HG03060 (cell line): ENCODE measurements around the gene PLXNC1.

ENCODE experiments used
- ATAC-seq: cut with Tn5 transposase; IDR thresholded peaks from one replicate; pipeline ENCODE4 v1.9.1; 2021; ENCODE audit warnings: low read depth, moderate number of reproducible peaks; ENCODE audit not compliant: unreplicated experiment

PLXNC1 gene

DNA sequence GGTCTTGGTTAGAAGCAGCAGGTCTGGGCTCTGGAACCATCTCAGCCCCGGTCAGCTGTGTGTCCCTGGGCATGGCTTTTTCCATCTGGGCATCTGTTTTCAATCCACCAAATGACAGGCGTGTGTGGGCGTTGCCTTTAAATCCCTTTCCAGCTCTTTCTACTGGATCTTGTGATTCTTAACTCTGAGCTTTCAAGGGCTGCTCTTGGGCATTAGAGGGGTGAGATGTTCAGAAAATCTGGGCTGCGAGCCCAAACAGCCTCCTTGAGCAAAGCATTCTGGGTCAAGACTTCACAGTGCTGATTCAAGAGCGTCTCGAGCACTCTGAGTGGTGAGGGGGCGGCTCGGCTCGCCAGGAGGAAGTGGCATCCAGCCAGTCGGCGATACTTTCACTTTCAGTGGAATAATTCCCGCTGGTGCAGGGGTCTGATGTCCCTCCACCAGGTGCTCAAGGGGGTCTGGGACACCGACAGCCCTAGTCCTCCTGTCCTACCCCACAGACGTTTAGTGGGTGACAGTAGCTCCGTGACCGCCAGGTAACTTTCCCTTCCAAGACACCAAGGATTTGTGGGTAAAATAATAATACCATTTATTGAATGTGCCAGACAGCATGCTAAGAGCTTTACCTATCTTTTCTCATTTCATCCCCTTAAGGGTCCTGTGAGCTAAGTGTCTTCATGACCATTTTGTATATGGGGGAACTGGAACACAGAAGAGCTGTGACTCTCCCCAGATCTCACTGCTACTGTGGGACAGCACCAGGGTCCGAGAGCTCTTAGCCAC is 114.0 kb downstream of the PLXNC1 start:
- ATAC-seq = peak; percentile 41

DNA sequence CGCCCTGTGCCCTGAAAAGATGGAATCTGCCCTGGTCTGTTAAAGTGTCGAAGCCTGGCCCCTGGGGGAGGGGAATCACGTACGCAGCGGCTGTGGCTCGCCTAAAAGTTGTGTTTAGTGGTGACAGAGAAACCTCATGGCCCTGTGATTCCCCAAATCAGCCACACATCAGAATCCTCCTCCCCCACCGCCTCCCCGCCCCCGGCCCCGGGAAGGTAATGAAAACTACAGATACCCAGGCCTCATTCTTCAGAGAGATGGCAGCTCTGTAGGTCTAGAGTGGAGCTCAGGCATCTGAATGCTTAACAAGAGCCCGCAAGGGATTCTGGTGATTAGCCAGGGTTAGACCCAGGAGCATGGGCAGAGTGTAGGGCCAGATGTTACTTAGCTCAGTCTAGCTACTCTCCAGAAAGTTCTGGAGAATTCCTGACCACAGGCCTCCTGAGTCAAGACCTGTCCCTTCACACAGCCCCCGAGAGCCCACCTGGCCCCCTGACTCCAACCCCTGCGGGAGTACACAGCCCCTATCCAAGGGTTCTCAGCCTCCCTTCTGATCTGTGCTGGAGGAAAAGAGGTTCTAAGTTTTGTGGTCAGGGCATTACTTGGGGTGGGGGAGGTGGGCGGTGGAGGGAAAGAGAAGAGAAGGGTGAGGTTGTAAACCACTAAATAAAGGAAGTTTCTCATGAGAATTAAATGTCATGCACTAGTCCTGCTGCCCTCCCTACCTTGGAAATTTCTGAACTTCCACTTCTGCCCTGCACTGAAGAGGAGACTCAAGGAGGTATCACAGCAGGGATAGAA is 114.8 kb downstream of the PLXNC1 start:
- ATAC-seq = peak; percentile 30

DNA sequence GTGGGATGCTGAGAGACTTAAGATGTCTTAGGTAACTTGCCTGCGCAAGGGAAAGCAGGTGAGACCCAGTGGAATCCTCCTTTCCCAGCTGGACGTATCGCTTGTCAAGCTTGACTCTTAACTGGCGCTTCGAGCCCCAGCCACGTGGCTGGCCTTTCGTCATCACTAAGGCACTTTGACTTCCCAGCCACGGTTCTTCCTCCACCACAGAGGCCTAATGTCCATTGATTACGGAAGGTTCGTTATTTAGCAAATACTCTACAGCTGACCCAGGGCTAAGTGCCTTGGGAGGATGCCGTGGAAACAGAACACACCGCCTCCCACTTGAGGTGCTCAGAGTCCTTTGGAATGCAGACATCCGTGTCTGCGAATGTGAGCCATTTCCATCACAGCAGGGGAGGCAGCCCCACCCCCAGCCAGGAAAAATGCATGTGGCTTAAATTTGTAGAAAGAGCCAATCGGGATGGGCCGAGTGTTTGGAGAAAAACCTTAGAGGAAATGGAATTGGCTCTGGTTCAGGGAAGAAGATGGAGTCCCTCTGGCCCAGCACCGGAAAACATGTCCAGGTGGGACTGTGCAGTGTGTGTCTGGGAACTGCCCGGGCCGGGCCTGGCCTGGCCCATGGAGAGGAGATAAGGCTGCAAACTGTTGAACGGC is 115.7 kb downstream of the PLXNC1 start:
- no peak for ATAC-seq

DNA sequence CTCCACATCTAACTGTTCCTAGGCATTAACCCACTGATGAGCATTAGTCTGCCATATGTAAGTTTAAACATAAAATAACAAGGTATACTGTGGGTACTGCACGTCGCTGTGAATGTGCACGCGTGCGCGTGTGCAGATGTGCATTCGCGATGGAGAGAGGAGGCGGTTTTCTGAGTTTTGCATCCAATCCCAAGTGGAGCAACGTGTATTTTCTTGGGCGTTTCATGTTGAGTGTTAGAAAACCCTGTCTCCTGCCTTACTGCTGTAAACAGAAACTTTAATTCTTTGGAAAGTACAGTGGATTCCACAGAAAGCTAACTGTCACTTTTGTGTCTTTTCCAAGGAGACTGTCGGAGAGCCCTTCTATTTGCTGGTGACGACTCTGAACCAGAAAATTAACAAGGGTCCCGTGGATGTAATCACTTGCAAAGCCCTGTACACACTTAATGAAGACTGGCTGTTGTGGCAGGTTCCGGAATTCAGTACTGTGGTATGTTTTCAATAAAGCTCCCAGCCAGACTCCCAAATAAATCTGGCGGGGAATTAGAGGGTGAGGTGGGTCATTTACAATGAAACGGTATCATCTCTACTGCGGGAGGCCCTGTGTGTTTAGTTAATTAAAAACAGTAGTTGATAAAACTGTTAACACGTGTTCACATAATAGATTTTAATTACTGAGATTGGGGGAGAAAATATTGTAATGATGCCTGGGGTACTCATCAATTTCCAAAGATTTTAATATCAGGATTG is 116.5 kb downstream of the PLXNC1 start:
- no peak for ATAC-seq

DNA sequence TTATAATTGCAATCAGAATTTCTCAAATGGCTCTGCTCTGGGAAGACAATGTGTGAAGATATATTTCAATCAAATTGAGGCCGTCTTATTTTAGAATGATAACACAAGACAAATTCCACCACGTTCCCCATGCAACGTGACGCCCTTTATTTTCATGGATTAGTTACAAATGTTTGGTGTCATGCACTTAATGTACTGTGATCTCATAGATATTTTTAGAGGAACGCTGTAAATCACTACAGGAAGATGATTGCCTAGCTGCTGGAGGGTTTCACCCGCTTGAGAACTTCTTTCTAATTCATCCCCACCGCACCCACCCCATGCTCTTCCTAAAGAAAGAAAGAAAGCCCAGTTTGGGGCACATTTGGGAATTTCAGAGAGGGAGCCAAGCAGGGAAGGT is 117.2 kb downstream of the PLXNC1 start:
- no peak for ATAC-seq

DNA sequence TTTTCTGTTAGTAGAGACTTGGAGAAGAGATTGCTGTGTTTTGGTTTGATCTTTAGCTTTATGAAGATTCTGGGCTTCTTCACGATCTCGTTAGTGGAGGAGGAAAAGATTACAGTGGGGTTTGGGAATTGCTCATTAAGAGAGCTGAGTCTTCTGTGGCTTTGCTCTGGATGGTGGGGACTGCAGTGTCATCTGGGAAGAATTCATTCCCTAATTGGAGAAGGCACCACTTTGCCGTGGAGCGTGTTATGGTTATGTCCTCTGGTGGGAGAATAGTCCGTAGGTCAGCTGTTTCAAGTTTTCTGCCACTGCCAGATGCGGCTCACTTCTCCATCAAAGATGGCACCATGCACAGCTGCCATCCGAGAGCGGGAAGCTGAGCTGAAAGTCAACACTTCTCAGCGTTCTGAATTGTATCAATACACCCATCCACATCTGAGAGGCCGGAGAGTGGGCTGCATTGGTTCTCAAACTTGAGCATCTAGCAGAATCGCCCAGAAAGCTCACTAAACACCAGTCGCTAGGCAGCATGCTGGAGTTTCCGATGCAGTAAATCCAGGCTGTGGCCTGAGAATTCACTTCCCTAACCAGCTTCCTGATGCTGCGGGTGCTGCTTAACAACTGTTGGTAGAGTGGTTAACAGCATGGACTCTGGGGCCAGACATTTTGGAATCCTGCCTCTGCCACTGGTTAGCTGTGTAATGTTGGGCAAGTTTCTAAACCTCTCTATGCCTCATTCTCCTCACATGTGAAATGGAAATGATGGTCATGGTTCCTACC is 117.8 kb downstream of the PLXNC1 start:
- no peak for ATAC-seq

DNA sequence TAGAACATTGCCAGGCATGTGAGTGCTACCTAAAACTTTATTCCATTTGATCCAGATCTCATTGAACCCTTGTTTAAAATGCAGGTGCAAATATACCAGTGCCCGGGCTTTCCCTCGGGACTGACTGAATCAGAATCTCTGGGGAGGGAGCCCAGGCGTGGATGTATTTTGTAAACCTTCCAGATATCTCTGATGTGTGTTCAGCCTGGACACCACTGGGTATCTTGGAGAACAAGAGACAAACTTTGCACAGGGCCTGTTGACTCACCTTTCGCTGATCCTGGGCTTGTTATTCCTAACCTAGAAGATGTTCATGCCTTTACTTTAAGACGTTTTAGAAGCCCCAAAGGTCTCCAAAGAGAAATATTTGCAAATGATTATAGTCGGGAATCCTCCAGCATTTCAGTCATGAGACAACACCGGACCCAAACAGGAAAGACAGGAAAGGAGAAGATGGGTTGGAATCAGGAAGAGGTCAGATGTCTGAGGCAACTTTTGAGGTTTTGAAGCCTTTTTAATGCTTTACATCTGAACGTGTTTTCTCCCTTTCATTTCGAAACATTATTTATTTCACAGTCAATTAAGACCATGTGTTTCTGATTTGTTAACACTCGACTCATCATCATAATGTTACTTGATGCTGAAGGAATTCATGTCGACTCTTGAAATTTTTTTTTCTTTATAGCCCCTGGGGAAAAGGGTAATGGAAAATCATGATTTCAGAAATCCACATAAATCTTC is 118.6 kb downstream of the PLXNC1 start:
- ATAC-seq = no peak

DNA sequence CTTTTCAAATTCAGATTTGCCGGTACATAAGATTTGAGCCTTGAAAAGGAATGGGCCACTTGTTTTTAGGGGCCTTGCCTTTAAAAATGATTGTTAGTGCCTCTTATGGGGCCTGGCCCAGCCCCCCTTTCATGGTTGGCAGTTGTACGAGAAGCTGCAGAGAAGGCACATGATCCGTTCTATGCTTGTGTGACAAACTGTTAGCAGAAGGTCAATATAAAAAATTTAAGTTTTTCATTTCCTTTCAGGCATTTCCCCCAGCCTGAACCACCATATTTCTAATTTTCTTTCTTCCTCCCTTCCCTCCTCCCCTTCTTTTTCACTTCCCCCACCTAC is 119.1 kb downstream of the PLXNC1 start:
- no peak for ATAC-seq

DNA sequence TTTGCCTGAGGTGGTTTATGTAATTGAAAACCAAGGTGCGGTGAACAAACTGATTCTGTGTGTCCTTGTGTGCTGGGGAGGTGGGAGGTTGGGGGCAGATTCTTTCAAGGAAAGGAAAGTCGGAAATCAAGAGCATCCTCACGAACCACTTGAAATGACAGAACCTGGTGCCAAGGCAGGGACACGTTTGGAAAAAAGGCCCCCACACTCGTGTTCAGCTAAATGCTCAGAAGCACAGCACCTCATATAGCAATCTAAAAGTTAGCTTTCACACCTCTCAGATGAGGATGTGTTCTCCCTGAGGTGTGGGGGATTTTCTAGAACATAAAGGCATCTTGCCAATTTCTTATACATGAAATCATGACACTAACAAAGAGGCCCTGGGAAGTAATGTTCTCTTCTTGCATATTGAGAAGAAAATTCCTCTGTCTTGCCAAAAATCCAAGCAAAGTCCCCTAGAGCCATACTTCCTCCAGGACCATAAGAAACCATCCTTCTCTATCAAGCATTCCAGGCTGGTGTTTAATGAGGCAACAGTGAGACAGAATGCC is 119.6 kb downstream of the PLXNC1 start:
- ATAC-seq = no peak

DNA sequence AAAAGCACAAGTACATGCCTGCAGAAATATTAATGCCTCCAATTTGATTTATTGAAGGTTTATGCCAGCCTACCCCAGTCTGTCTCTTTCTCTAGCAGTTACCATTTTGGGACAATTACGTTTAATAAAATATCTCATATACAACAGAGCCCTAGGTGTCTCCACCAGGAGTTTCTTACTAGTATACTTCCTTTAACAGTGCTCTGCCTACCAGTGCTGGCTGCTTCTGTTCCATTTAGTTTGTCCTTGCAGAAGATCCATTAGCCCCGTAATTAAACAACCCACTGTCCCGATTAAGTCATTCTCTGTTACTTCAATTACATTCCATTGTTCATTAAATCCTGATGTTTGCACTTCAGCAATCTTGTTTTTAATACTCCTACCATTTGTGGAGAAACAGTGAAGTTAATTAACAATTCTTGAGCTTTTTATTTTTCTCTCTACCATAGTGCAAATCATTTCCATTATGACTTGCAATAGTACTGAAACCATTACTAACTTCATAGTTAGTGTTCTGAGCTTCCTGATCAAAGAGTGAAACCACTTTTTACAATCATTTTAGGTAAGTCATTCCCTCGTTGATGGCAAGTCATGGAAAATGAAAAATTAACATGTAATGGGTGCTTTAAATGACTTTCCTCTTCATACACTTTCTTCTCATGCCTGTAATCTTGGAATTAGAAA is 121.1 kb downstream of the PLXNC1 start:
- ATAC-seq = no peak

DNA sequence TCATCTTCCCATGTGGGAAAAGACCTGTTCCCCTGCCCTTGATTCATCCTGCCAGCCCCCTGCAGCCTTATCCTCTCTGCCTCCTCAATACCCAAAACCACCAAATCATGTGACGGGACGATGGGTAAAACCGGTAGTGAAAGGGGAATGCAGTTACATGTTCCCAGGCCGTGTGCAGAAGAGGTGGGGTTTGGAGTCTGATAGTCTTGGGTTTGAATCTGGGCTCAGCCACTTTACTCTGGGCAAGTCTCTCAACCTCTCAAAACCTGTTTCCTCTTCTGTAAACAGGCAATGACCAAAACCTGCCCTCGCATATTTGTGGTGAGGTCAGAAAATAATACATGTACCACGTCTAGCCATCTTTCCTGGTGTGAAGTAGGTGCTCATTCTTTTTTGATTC is 123.0 kb downstream of the PLXNC1 start:
- no peak for ATAC-seq

DNA sequence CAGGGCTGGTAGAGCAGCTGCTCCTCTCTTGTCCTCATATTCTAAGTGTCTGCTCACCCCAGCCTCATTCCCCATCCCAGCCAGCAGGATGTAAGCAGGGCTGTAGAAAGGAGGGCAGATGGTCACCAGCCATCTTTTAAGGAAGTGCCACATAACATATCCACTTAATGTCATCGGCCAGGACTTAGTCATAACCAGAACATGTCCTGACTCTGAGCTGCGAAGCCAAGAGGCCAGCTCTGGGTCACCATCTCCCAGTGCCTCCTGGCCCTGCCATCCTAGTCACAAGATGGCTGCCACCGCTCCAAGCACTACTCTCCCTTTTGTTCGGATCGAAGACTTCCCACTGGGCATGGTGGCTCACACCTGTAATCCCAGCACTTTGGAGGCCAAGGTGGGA is 123.9 kb downstream of the PLXNC1 start:
- no peak for ATAC-seq

DNA sequence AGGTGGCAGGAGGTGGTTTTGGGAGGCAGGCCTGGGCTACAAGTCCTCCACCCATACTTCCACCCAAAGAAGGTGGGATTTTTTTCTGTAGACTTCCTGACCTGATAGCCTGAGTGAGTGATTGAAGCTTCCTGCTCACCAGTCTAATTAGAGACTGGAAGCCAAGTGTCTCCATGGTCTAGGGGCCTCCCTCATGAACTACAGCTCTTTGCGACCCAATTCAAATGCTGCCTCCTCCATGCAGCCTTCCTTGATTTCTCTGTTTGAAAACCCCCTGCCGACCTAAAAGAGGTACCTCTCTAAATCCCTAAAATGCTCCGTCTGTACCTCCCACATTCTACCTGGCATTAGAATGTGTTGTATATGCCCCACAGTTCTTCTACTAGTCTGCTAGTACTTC is 124.9 kb downstream of the PLXNC1 start:
- ATAC-seq = no peak

DNA sequence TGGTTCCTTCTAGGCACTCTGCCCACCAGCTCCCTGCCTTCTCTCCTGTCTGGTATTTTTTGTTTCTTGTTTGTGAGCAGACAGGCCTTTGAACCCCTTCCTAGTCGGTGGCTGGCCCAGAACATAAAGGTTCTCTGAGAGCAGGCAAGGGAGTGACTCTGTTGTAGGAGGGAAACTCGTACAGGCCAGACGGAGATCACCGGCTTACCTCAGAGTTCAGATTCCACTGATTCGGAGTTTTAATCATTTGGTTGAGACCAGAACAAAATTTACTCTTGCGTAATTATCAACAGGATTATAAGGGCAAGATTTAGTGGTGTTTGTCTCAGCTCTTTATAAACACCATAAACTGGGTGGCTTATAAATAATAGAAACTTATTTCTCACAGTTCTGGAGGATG is 128.3 kb downstream of the PLXNC1 start:
- ATAC-seq = no peak

DNA sequence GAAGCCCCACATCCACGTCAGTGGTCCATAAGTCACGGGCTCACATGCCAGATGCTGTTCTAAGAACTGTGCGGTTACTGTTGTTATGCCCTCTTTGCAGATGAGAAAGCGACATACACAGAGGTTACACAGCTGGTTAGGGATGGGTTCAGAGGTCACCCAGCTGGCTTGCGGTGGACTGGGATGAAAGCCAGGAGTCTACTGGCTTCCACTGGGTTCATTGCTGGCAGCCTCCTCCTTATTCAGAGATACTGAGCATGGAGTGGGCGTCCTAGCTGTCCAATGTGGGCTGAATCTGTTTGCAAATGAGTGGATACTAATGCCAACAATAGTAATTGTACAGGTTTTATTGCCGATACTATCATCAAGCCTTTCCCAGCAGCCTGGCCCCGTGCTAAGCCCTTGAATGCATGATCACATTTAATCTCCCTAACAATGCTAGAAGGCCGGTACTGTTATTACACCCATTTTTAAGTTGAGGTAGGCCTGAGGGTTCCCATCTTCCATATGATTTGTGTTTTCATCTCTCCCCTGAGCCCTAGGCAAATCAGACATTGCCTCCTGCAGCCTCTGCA is 129.1 kb downstream of the PLXNC1 start:
- no peak for ATAC-seq

DNA sequence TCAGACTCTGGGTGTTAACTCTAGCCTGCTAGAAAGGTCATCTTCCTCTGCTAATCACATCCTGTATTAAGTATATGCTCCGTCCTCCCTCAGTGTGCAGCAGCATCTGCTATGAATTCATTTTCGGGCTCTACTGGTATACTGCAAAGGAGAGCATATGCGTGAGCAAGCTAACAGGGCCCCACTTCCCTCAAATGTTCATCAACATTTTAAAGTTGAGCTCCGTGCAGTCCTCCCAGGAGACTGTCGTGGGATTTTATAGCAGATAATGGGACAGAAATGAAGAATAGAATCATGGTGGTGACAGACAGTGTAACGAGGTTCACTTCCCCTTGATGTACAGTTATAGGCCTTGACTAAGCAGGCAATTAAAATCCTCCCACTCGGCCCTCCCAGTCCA is 131.7 kb downstream of the PLXNC1 start:
- ATAC-seq = no peak

DNA sequence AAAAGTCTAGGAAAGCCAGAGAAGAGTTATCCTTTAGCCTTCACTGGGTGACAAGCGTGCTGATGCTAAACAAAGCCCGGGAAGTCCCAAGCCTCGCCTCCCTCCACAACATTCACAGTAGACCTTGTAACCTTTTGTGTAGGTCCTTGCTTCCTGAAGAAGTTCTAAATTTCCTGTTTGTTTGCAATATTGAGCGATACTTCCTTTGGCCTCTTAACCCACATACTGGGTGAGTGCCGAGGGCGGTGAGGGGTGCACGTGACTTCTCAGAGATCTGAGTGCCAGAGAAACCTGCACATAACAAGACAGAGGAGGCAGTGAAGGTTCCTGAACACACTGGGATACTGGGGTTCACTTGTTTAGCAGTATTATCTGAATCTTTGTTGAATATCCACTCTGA is 134.3 kb downstream of the PLXNC1 start:
- no peak for ATAC-seq

DNA sequence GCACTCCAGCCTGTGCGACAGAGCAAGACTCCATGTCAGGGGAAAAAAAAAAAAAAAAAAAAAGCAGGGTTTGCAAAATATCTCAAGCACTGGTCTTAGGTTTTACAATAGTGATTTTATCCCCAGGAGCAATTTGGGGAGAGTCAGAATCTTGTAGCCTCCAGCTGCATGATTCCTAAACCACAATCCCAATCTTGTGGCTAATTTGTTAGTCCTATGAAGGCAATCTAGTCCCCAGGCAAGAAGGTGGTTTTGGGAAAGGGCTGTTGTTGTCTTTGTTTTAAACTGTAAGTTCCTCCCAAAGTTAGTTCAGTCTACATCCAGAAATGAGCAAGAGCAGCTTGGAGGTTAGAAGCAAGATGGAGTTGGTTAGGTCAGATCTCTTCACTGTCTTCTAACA is 135.7 kb downstream of the PLXNC1 start:
- ATAC-seq = no peak
